ENCODE measurements around the gene DNAJA1.

DNAJA1 gene

GRCh38 chr9:33017283-33018041 lies 7.6 kb upstream of the DNAJA1 start:
- H3K27ac Mint-ChIP-seq = no peak overlapping the region
- peaks cover 10% of the 10 kb centered on the region for H3K4me1 Mint-ChIP-seq (ENCODE audit: low read depth)
- H3K9me3 Mint-ChIP-seq = no peaks in the 10 kb centered on the region
- DNase-seq (ENCODE audit: low spot score) = no peak
- H3K27me3 Mint-ChIP-seq (ENCODE audit: low read depth) = no peaks in the 10 kb centered on the region
- H3K4me3 Mint-ChIP-seq = no peak overlapping the region
- H3K36me3 Mint-ChIP-seq (ENCODE audit: low read depth) = peaks cover 10% of the 10 kb centered on the region

- Mint-ChIP-seq H3K36me3 (ENCODE audit: low read depth) (peaks cover 14% of the 10 kb centered on the region), H3K9me3 (no peaks in the 10 kb centered on the region), H3K27me3 (ENCODE audit: low read depth) (no peaks in the 10 kb centered on the region), H3K4me1 (ENCODE audit: low read depth) (peaks cover 24% of the 10 kb centered on the region), H3K27ac (no peak overlapping the region), H3K4me3 (no peak overlapping the region)
- DNase-seq (ENCODE audit: low spot score) = no peak
Observed at GRCh38 chr9:33019797-33020196, 5.3 kb upstream of the DNAJA1 start.

DNA sequence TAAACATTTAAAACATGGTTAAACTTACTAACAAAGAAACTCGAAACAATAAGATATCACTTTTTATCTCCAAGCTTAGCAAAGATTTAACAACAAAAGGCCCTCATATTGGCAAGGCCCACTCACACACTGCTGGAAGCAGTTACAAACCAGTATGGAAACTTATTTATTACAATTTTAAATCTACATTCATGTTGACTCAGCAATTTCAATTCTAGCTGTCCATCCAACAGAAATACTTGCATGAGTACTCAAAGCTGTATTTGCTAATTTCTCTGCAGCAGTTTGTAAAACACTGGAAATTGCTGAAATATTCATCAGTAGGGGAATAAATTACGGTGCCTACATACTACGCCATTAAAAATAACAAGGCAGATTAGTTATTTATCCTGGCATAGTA lies 2.8 kb upstream of the DNAJA1 start:
- Mint-ChIP-seq H3K27me3 (ENCODE audit: low read depth) (no peaks in the 10 kb centered on the region), H3K4me1 (ENCODE audit: low read depth) (peaks cover 35% of the 10 kb centered on the region), H3K9me3 (no peaks in the 10 kb centered on the region), H3K36me3 (ENCODE audit: low read depth) (peaks cover 29% of the 10 kb centered on the region), H3K27ac (no peak overlapping the region), H3K4me3 (no peak overlapping the region)
- no peak for DNase-seq (ENCODE audit: low spot score)

- DNase-seq (ENCODE audit: low spot score) = no peak
- Mint-ChIP-seq H3K27me3 (ENCODE audit: low read depth) (no peaks in the 10 kb centered on the region), H3K4me3 (peak overlapping the region; percentile 15), H3K27ac (peak overlapping the region; percentile 49), H3K36me3 (ENCODE audit: low read depth) (peaks cover 29% of the 10 kb centered on the region), H3K4me1 (ENCODE audit: low read depth) (peaks cover 36% of the 10 kb centered on the region), H3K9me3 (no peaks in the 10 kb centered on the region)
Observed at GRCh38 chr9:33022755-33023154, 2.3 kb upstream of the DNAJA1 start.

DNA sequence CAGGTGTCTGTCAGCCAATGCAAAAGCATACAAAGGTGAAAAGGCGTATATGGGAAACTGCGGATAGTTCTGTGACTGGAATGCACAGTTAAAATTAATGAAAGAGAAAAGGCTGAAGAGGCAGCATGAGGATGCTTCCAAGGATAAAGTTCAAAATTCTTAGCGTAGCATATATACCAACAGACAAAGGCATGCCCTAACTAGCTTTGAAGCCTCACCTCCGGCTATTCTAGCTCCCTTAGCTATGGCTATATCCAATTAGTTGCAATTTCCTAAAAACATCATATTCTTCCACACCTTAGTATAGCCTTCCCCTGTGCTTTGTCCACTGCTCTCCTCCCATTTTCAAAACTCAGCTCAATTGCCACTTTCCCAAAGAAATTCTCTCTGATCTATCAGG lies 1.4 kb upstream of the DNAJA1 start:
- H3K27me3 Mint-ChIP-seq (ENCODE audit: low read depth) = no peaks in the 10 kb centered on the region
- peaks cover 36% of the 10 kb centered on the region for H3K36me3 Mint-ChIP-seq (ENCODE audit: low read depth)

GRCh38 chr9:33024126-33024965 lies 727 bp upstream of the DNAJA1 start:
- Mint-ChIP-seq H3K9me3 (no peaks in the 10 kb centered on the region), H3K36me3 (ENCODE audit: low read depth) (peaks cover 42% of the 10 kb centered on the region), H3K27ac (peak overlapping the region; percentile 97), H3K4me1 (ENCODE audit: low read depth) (peaks cover 48% of the 10 kb centered on the region), H3K4me3 (peak overlapping the region; percentile 98), H3K27me3 (ENCODE audit: low read depth) (no peaks in the 10 kb centered on the region)
- DNase-seq (ENCODE audit: low spot score) = no peak

More for the DNA sequence above, 1.4 kb upstream of the DNAJA1 start:
- peaks cover 43% of the 10 kb centered on the region for H3K4me1 Mint-ChIP-seq (ENCODE audit: low read depth)
- no peaks in the 10 kb centered on the region for H3K9me3 Mint-ChIP-seq
- H3K4me3 Mint-ChIP-seq = peak overlapping the region; percentile 98
- DNase-seq (ENCODE audit: low spot score) = no peak
- peak overlapping the region; percentile 97 for H3K27ac Mint-ChIP-seq

- peaks cover 53% of the 10 kb centered on the region for H3K4me1 Mint-ChIP-seq (ENCODE audit: low read depth)
Observed at GRCh38 chr9:33025572-33026342, 684 bp downstream of the DNAJA1 start.

DNA sequence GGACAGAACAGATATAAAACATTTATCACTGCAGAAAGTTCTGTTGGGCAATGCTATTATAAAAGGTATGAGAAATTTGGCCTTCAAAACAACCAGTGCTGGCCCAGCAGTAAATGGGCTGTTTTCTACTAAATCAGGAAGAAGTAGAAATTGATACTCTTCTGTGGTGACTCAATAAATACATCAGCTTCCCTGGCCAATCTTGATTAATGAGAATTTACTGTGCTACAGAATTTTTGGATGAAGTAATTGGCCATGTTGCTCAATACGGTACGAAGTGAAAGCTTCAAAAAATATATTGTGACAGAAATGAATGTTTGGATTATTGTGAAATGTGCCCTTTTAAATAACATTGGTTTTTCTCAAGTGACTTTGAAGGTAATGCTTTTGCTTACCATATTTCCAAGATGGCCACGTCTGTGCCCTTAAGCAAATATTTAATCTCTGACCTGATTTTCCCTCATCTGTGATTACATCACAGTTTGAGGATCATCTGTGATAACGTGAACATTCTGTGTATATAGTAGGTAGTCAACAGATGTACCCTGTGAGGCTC lies 4.2 kb downstream of the DNAJA1 start:
- H3K27ac Mint-ChIP-seq = no peak overlapping the region
- DNase-seq (ENCODE audit: low spot score) = no peak
- H3K36me3 Mint-ChIP-seq (ENCODE audit: low read depth) = peaks cover 70% of the 10 kb centered on the region
- H3K4me3 Mint-ChIP-seq = peak overlapping the region; percentile 72
- no peaks in the 10 kb centered on the region for H3K27me3 Mint-ChIP-seq (ENCODE audit: low read depth)
- no peaks in the 10 kb centered on the region for H3K9me3 Mint-ChIP-seq
- H3K4me1 Mint-ChIP-seq (ENCODE audit: low read depth) = peaks cover 48% of the 10 kb centered on the region

More at GRCh38 chr9:33025572-33026342, 684 bp downstream of the DNAJA1 start:
- H3K27ac Mint-ChIP-seq = peak overlapping the region; percentile 97
- peak overlapping the region; percentile 98 for H3K4me3 Mint-ChIP-seq
- H3K9me3 Mint-ChIP-seq = no peaks in the 10 kb centered on the region
- DNase-seq (ENCODE audit: low spot score) = peak; percentile 81
- H3K36me3 Mint-ChIP-seq (ENCODE audit: low read depth) = peaks cover 45% of the 10 kb centered on the region
- no peaks in the 10 kb centered on the region for H3K27me3 Mint-ChIP-seq (ENCODE audit: low read depth)

DNA sequence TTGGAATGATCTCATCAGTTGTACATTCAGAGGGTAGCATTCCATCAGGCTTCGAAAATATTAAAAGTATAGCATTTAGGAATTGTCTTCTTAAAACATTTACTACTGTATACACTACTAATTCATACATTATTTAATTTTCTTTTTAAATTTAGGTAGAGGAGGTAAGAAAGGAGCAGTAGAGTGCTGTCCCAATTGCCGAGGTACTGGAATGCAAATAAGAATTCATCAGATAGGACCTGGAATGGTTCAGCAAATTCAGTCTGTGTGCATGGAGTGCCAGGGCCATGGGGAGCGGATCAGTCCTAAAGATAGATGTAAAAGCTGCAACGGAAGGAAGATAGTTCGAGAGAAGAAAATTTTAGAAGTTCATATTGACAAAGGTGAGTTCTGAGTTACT lies 5.2 kb downstream of the DNAJA1 start:
- no peak for DNase-seq (ENCODE audit: low spot score)
- Mint-ChIP-seq H3K4me1 (ENCODE audit: low read depth) (peaks cover 47% of the 10 kb centered on the region), H3K9me3 (no peaks in the 10 kb centered on the region), H3K27me3 (ENCODE audit: low read depth) (no peaks in the 10 kb centered on the region), H3K4me3 (no peak overlapping the region), H3K27ac (peak overlapping the region; percentile 18), H3K36me3 (ENCODE audit: low read depth) (peaks cover 78% of the 10 kb centered on the region)

- H3K4me1 Mint-ChIP-seq (ENCODE audit: low read depth) = peaks cover 41% of the 10 kb centered on the region
- no peak overlapping the region for H3K27ac Mint-ChIP-seq
- H3K4me3 Mint-ChIP-seq = no peak overlapping the region
- H3K9me3 Mint-ChIP-seq = no peaks in the 10 kb centered on the region
- no peak for DNase-seq (ENCODE audit: low spot score)
- H3K36me3 Mint-ChIP-seq (ENCODE audit: low read depth) = peaks cover 81% of the 10 kb centered on the region
- H3K27me3 Mint-ChIP-seq (ENCODE audit: low read depth) = no peaks in the 10 kb centered on the region
Observed at GRCh38 chr9:33032292-33032691, 7.2 kb downstream of the DNAJA1 start.

- H3K27ac Mint-ChIP-seq = no peak overlapping the region
- no peaks in the 10 kb centered on the region for H3K9me3 Mint-ChIP-seq
- H3K4me3 Mint-ChIP-seq = no peak overlapping the region
Observed at GRCh38 chr9:33032865-33033264, 7.8 kb downstream of the DNAJA1 start.

GRCh38 chr9:33040792-33041431 lies 15.8 kb downstream of the DNAJA1 start:
- Mint-ChIP-seq H3K27me3 (ENCODE audit: low read depth) (no peaks in the 10 kb centered on the region), H3K4me3 (no peak overlapping the region), H3K36me3 (ENCODE audit: low read depth) (peaks cover 40% of the 10 kb centered on the region), H3K9me3 (no peaks in the 10 kb centered on the region), H3K27ac (no peak overlapping the region), H3K4me1 (ENCODE audit: low read depth) (peaks cover 18% of the 10 kb centered on the region)
- no peak for DNase-seq (ENCODE audit: low spot score)

More at GRCh38 chr9:33032865-33033264, 7.8 kb downstream of the DNAJA1 start:
- peaks cover 84% of the 10 kb centered on the region for H3K36me3 Mint-ChIP-seq (ENCODE audit: low read depth)
- H3K4me1 Mint-ChIP-seq (ENCODE audit: low read depth) = peaks cover 40% of the 10 kb centered on the region
- DNase-seq (ENCODE audit: low spot score) = no peak
- H3K27me3 Mint-ChIP-seq (ENCODE audit: low read depth) = no peaks in the 10 kb centered on the region

Data from T-helper 2 cell treated with Interferon-gamma antibody and Interleukin-4, amounts not matched to agents 5 μg/mL and 100 μg/mL, for 36 hours (primary cell).